IgD-negative memory B cell (primary cell): ENCODE data around the gene LEKR1. TPM values are rescaled to one million over a fixed set of nuclear protein-coding genes. Genes with fewer than 3 reads are reported as not detected.

ENCODE experiments used
- H3K27ac Mint-ChIP-seq, 3 donors: one replicate each; pipeline ENCODE4 v1.8.0; 2020 to 2022; ENCODE audit warnings: mild to moderate bottlenecking in 3 of 3, mixed read lengths in 3 of 3, moderate library complexity in 1 of 3
- H3K27me3 Mint-ChIP-seq: one replicate; pipeline ENCODE4 v1.8.0; 2021; ENCODE audit warnings: mixed read lengths
- H3K36me3 Mint-ChIP-seq: one replicate; pipeline ENCODE4 v1.8.0; 2020; ENCODE audit warnings: mild to moderate bottlenecking, mixed read lengths
- H3K4me1 Mint-ChIP-seq, 3 donors: one replicate each; pipeline ENCODE4 v1.8.0; 2020 to 2022; ENCODE audit warnings: mixed read lengths in 3 of 3, mild to moderate bottlenecking in 1 of 3
- H3K4me3 Mint-ChIP-seq, 4 donors: one replicate each; pipeline ENCODE4 v1.8.0; 2020 to 2022; ENCODE audit warnings: mild to moderate bottlenecking in 4 of 4, mixed read lengths in 4 of 4, moderate library complexity in 3 of 4
- H3K9me3 Mint-ChIP-seq, 3 donors: one replicate each; pipeline ENCODE4 v1.8.0; 2020 to 2021; ENCODE audit warnings: mixed read lengths in 3 of 3, mild to moderate bottlenecking in 1 of 3
- polyA plus RNA-seq: library from polyadenylated mRNA; unstranded; fragments of 300-500 nt; fragmentation: Illumina TruSeq; gene quantifications from one replicate; pipeline ENCODE4 v1.2.3, GENCODE V29; 2021

LEKR1 gene
- polyA plus RNA-seq, 1 donor from 2014 or later, result 0.93 TPM

DNA sequence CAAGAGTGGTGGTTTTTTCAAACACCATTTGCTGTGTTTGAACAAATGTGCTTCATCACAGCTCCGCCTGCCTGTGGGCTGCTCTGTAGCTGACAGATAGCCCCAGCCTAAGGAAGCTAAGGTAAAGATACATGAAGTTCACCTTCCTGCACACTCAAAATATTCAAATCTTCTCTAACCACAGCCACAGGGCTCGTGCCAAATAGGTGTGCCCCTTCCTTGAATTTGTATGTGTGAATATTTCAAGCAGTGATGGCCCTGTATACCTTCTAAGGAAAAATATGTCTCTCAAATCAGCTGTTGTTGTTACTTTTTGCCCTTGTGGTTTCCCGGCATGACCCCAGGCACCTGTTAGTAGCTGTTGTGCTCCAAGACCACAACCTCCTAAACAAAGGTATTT, 241.0 kb downstream of the LEKR1 start:
- H3K4me3 Mint-ChIP-seq, result peak overlapping the region in 3 of 4 donors; percentile 10 to 75 (median 59)
- H3K27ac Mint-ChIP-seq, result no peak overlapping the region
- peaks cover 25 to 34% (median 26%) of the 10 kb centered on the region in 3 donors for H3K4me1 Mint-ChIP-seq
- peaks cover 2% of the 10 kb centered on the region for H3K36me3 Mint-ChIP-seq
- no peaks in the 10 kb centered on the region for H3K9me3 Mint-ChIP-seq
- H3K27me3 Mint-ChIP-seq, result peaks cover 2% of the 10 kb centered on the region

DNA sequence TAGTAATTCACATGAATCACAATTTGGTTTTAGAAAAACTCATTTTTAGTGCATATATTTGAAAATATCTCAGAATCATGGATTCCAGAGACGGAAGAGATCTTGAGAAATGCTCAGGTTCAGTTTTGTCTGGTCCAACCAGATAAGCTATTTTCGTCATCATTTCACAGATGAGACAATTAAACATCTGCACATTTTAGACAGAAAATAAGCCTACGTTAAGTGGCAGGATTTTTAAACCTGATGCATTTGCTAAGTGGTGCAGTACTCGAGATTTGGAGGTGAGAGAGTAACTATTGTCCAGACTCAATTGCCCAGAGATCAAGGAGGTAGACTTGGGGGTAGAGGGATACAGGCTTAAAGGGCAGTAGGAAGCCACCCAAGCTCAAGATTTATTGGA, 243.3 kb downstream of the LEKR1 start:
- Mint-ChIP-seq H3K27ac (no peak overlapping the region), H3K9me3 (no peaks in the 10 kb centered on the region), H3K4me1 (peaks cover 19 to 29% (median 23%) of the 10 kb centered on the region in 3 donors), H3K36me3 (peaks cover 2% of the 10 kb centered on the region), H3K27me3 (peaks cover 2% of the 10 kb centered on the region), H3K4me3 (no peak overlapping the region)

- no peak overlapping the region for H3K4me3 Mint-ChIP-seq
These were observed 243.9 kb downstream of the LEKR1 start for GRCh38 chr3:157069846-157070677.

GRCh38 chr3:157070678-157070999, 244.5 kb downstream of the LEKR1 start:
- peaks cover 2% of the 10 kb centered on the region for H3K36me3 Mint-ChIP-seq
- no peak overlapping the region for H3K4me3 Mint-ChIP-seq
- no peaks in the 10 kb centered on the region for H3K9me3 Mint-ChIP-seq
- H3K27ac Mint-ChIP-seq, result no peak overlapping the region
- H3K27me3 Mint-ChIP-seq, result peaks cover 2% of the 10 kb centered on the region
- H3K4me1 Mint-ChIP-seq, result peaks cover 17 to 26% (median 21%) of the 10 kb centered on the region in 3 donors

More at GRCh38 chr3:157069846-157070677, 243.9 kb downstream of the LEKR1 start:
- peaks cover 18 to 28% (median 21%) of the 10 kb centered on the region in 3 donors for H3K4me1 Mint-ChIP-seq
- no peaks in the 10 kb centered on the region for H3K9me3 Mint-ChIP-seq
- no peak overlapping the region for H3K27ac Mint-ChIP-seq
- H3K27me3 Mint-ChIP-seq, result peaks cover 2% of the 10 kb centered on the region
- peaks cover 2% of the 10 kb centered on the region for H3K36me3 Mint-ChIP-seq

- Mint-ChIP-seq H3K27ac (peak overlapping the region in 1 of 3 donors; percentile 67), H3K4me3 (peak overlapping the region in 1 of 4 donors; percentile 57), H3K36me3 (peaks cover 2% of the 10 kb centered on the region), H3K27me3 (peaks cover 2% of the 10 kb centered on the region), H3K4me1 (peaks cover 12 to 16% (median 13%) of the 10 kb centered on the region in 3 donors), H3K9me3 (no peaks in the 10 kb centered on the region)
These were observed 245.8 kb downstream of the LEKR1 start for GRCh38 chr3:157071744-157072525.

DNA sequence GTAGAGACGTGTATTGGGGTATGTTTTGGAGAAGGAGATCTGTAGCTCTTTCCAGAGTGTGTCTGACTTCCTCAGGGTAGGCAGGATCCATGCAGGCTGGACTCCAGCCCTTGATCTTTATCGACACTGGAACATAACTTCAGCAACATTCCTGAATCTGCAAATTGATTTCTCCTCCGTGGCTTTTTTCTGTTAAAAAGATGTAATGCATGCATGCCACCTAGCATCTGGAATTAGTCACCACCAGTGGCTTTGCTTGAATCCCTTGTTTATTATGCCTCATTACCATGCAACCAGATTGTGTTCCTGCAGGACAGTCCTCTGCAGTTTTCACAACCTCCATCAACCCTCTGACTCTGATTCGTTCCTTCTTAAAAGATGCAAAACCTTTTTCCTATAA, 247.7 kb downstream of the LEKR1 start:
- Mint-ChIP-seq H3K4me1 (peaks cover 0 to 3% (median 0%) of the 10 kb centered on the region in 3 donors), H3K27me3 (peaks cover 3% of the 10 kb centered on the region), H3K27ac (no peak overlapping the region), H3K36me3 (no peaks in the 10 kb centered on the region), H3K4me3 (no peak overlapping the region), H3K9me3 (no peaks in the 10 kb centered on the region)

- Mint-ChIP-seq H3K27ac (no peak overlapping the region), H3K4me3 (no peak overlapping the region), H3K27me3 (peaks cover 1% of the 10 kb centered on the region), H3K4me1 (peaks cover 0 to 3% (median 0%) of the 10 kb centered on the region in 3 donors), H3K9me3 (no peaks in the 10 kb centered on the region), H3K36me3 (no peaks in the 10 kb centered on the region)
These were observed 248.3 kb downstream of the LEKR1 start for GRCh38 chr3:157074490-157074889.

- peaks cover 0 to 3% (median 0%) of the 10 kb centered on the region in 3 donors for H3K4me1 Mint-ChIP-seq
- no peaks in the 10 kb centered on the region for H3K36me3 Mint-ChIP-seq
- H3K4me3 Mint-ChIP-seq, result no peak overlapping the region
- no peaks in the 10 kb centered on the region for H3K9me3 Mint-ChIP-seq
- peaks cover 1% of the 10 kb centered on the region for H3K27me3 Mint-ChIP-seq
- no peak overlapping the region for H3K27ac Mint-ChIP-seq
These were observed 248.8 kb downstream of the LEKR1 start for GRCh38 chr3:157074981-157075380.

- Mint-ChIP-seq H3K36me3 (no peaks in the 10 kb centered on the region), H3K4me1 (peaks cover 0 to 3% (median 0%) of the 10 kb centered on the region in 3 donors), H3K27me3 (peaks cover 1% of the 10 kb centered on the region), H3K27ac (no peak overlapping the region), H3K9me3 (no peaks in the 10 kb centered on the region), H3K4me3 (no peak overlapping the region)
These were observed 249.7 kb downstream of the LEKR1 start for GRCh38 chr3:157075693-157076420.

GRCh38 chr3:157077565-157077991, 251.4 kb downstream of the LEKR1 start:
- peaks cover 3 to 10% (median 9%) of the 10 kb centered on the region in 3 donors for H3K4me1 Mint-ChIP-seq
- no peaks in the 10 kb centered on the region for H3K9me3 Mint-ChIP-seq
- peaks cover 1% of the 10 kb centered on the region for H3K27me3 Mint-ChIP-seq
- no peak overlapping the region for H3K4me3 Mint-ChIP-seq
- no peak overlapping the region for H3K27ac Mint-ChIP-seq
- H3K36me3 Mint-ChIP-seq, result no peaks in the 10 kb centered on the region

DNA sequence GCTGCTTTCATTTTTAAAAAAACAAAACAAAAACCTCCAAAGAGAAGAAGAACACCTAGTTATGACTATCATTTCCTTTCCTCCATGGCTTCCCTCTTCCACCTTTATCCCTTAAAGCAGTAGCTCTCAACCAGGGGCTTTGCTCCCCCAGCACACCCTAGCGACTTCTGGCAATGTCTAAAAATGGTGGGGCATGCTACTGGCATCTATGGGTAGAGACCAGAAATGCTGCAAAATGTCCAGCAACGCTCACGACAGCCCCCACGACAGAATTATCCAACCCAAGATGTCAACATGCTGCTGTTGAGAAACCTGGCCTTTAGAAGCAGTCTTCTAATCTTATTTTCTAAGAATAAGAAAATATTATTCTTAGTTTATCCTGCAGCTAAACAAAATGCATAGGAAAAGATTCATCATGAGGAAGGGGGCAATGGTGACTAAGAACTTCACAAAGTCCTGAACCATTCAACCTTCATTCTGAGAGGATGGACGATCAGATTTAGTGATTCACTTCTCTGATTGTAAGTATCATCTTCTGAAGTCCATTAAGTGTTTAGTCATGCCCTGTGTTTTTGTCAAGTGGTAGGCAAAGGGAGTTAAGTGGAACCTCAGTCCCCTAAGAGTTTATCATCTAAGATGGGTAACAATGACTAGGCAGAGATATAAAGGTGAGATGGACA, 252.1 kb downstream of the LEKR1 start:
- Mint-ChIP-seq H3K4me3 (no peak overlapping the region), H3K27ac (peak overlapping the region in 1 of 3 donors; percentile 28), H3K9me3 (no peaks in the 10 kb centered on the region), H3K27me3 (peaks cover 1% of the 10 kb centered on the region), H3K4me1 (peaks cover 3 to 10% (median 9%) of the 10 kb centered on the region in 3 donors), H3K36me3 (no peaks in the 10 kb centered on the region)

- H3K27me3 Mint-ChIP-seq, result peaks cover 1% of the 10 kb centered on the region
- no peaks in the 10 kb centered on the region for H3K9me3 Mint-ChIP-seq
- H3K27ac Mint-ChIP-seq, result no peak overlapping the region
- peaks cover 3 to 10% (median 9%) of the 10 kb centered on the region in 3 donors for H3K4me1 Mint-ChIP-seq
- no peak overlapping the region for H3K4me3 Mint-ChIP-seq
- H3K36me3 Mint-ChIP-seq, result no peaks in the 10 kb centered on the region
These were observed 252.6 kb downstream of the LEKR1 start for GRCh38 chr3:157078811-157079185.

- peaks cover 1% of the 10 kb centered on the region for H3K27me3 Mint-ChIP-seq
- H3K4me1 Mint-ChIP-seq, result peaks cover 3 to 10% (median 9%) of the 10 kb centered on the region in 3 donors
- H3K36me3 Mint-ChIP-seq, result no peaks in the 10 kb centered on the region
- H3K9me3 Mint-ChIP-seq, result no peaks in the 10 kb centered on the region
- H3K4me3 Mint-ChIP-seq, result no peak overlapping the region
- no peak overlapping the region for H3K27ac Mint-ChIP-seq
These were observed 253.7 kb downstream of the LEKR1 start for GRCh38 chr3:157079676-157080369.
